OCI-LY1 (cell line): ENCODE data around the gene FGD4.

ENCODE experiments used
- H2AFZ ChIP-seq: fragments of 200-600 bp; sonication (generic), shearing (Covaris generic); 2 replicates; pipeline ENCODE4 v1.6.0; 2014; ENCODE audit warnings: antibody characterized with exemption, mild to moderate bottlenecking, low read length
- H3F3A ChIP-seq: fragments of 200-600 bp; sonication (generic), shearing (Covaris generic); 2 replicates; pipeline ENCODE4 v1.6.0; 2014; ENCODE audit warnings: mild to moderate bottlenecking, antibody characterized with exemption, low read length, moderate library complexity; ENCODE audit not compliant: insufficient read depth
- H3K27ac ChIP-seq: fragments of 200-600 bp; sonication (generic); 2 replicates; pipeline ENCODE4 v1.5.1; 2014; ENCODE audit warnings: low read length, mixed run types, mild to moderate bottlenecking, low read depth; ENCODE audit not compliant: poor library complexity, severe bottlenecking
- H3K27me3 ChIP-seq: fragments of 200-600 bp; sonication (generic); 2 replicates; pipeline ENCODE4 v1.6.0; 2014; ENCODE audit warnings: antibody characterized with exemption, mild to moderate bottlenecking, low read length, moderate library complexity; ENCODE audit not compliant: insufficient read depth
- H3K36me3 ChIP-seq: fragments of 200-600 bp; sonication (generic); 2 replicates; pipeline ENCODE4 v1.6.1; 2014; ENCODE audit warnings: mild to moderate bottlenecking, antibody characterized with exemption, low read length, moderate library complexity, mixed read lengths; ENCODE audit not compliant: insufficient read depth
- H3K4me1 ChIP-seq: fragments of 200-600 bp; sonication (generic); 2 replicates; pipeline ENCODE4 v1.5.1; 2014; ENCODE audit warnings: mild to moderate bottlenecking, low read length, moderate library complexity; ENCODE audit not compliant: insufficient read depth, severe bottlenecking
- H3K4me2 ChIP-seq: fragments of 200-600 bp; sonication (generic), shearing (Covaris generic); 2 replicates; pipeline ENCODE4 v1.6.1; 2014; ENCODE audit warnings: low read length
- H3K4me3 ChIP-seq: fragments of 200-600 bp; sonication (generic); 2 replicates; pipeline ENCODE4 v1.5.1; 2014; ENCODE audit warnings: low read length, low read depth, mild to moderate bottlenecking, mixed read lengths; ENCODE audit not compliant: poor library complexity, severe bottlenecking
- H3K79me2 ChIP-seq: fragments of 200-600 bp; shearing (Covaris generic); 2 replicates; pipeline ENCODE4 v1.6.1; 2016; ENCODE audit warnings: mixed run types, low read length, mixed read lengths; ENCODE audit not compliant: insufficient read depth
- H3K9ac ChIP-seq: fragments of 200-600 bp; sonication (generic), shearing (Covaris generic); 2 replicates; pipeline ENCODE4 v1.6.1; 2014; ENCODE audit warnings: mild to moderate bottlenecking, low read length, mixed read lengths
- H3K9me2 ChIP-seq: fragments of 200-600 bp; sonication (generic), shearing (Covaris generic); 2 replicates; pipeline ENCODE4 v1.6.1; 2014; ENCODE audit warnings: low read depth, mild to moderate bottlenecking, low read length, mixed read lengths
- H3K9me3 ChIP-seq: fragments of 200-600 bp; shearing (Covaris generic); 2 replicates; pipeline ENCODE4 v1.6.1; 2014; ENCODE audit warnings: low read length, mixed read lengths
- H4K20me1 ChIP-seq: fragments of 200-600 bp; sonication (generic), shearing (Covaris generic); 2 replicates; pipeline ENCODE4 v1.6.0; 2016; ENCODE audit warnings: mild to moderate bottlenecking, low read length; ENCODE audit not compliant: insufficient read depth
- EZH2 ChIP-seq: fragments of 200-600 bp; sonication (generic), shearing (Covaris generic); IDR thresholded peaks from 2 replicates; pipeline ENCODE4 v1.8.0; 2017; ENCODE audit warnings: borderline replicate concordance, mixed run types, mild to moderate bottlenecking, antibody characterized with exemption, low read length, moderate library complexity, mixed read lengths
- TF ChIP-seq, protein P1 (sequence below): fragments of 200-600 bp; sonication (generic), shearing (Covaris generic); IDR thresholded peaks from 2 replicates; pipeline ENCODE4 v1.5.1; 2017; ENCODE audit warnings: mild to moderate bottlenecking, antibody characterized with exemption, low read length, moderate library complexity, mixed read lengths

Gene FGD4

DNA sequence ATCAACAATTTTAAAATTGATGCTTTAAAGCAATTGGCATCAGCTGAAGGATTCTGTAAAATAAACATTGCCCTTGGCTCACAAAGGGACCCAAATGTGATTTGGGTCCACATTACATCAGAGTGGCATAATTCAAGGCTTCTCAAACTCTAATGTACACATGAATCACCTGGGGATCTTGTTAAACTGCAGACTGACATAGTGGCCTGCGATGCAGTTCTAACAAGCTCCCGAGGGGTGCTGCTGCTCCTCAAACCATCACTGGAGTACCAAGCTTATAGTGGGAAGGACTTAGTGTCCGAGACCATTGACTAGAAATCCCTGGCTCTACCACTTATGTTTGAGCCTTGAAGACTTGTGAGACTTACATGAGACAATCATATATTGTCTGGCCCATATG is 247.9 kb downstream of the FGD4 start:
- TF ChIP-seq EZH2: no peak
- TF ChIP-seq, protein P1, sequence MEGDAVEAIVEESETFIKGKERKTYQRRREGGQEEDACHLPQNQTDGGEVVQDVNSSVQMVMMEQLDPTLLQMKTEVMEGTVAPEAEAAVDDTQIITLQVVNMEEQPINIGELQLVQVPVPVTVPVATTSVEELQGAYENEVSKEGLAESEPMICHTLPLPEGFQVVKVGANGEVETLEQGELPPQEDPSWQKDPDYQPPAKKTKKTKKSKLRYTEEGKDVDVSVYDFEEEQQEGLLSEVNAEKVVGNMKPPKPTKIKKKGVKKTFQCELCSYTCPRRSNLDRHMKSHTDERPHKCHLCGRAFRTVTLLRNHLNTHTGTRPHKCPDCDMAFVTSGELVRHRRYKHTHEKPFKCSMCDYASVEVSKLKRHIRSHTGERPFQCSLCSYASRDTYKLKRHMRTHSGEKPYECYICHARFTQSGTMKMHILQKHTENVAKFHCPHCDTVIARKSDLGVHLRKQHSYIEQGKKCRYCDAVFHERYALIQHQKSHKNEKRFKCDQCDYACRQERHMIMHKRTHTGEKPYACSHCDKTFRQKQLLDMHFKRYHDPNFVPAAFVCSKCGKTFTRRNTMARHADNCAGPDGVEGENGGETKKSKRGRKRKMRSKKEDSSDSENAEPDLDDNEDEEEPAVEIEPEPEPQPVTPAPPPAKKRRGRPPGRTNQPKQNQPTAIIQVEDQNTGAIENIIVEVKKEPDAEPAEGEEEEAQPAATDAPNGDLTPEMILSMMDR: no peak
- Histone ChIP-seq H3F3A (no peaks in the 10 kb centered on the region), H3K79me2 (no peaks in the 10 kb centered on the region), H4K20me1 (no peaks in the 10 kb centered on the region), H3K9me3 (no peaks in the 10 kb centered on the region), H3K27me3 (no peaks in the 10 kb centered on the region), H3K36me3 (0 out of 2 replicates have a peak, but pooled peaks cover 5% of the 10 kb centered on the region), H3K4me3 (no peak overlapping the region), H3K9me2 (no peaks in the 10 kb centered on the region), H3K4me2 (no peak overlapping the region), H3K9ac (no peak overlapping the region), H3K27ac (no peak overlapping the region), H2AFZ (no peak overlapping the region), H3K4me1 (no peaks in the 10 kb centered on the region)

DNA sequence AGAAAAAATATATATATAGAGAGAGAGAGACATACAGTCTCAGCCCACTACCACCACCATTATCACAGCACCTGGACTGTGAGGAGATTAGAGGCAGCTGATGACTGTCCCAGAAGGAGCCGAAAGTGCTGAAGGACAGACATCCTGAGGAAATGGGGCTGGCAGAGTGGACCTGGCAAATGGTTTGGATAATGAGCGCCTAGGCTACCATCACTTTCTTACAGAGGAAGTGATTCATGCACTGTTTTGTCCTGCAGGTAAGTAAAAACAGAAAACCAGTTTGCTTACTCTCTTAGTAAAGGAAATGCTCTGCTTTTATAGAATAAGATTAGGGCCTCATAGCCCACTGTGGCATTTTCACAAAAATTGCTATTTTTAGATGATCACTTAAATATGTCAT is 251.2 kb downstream of the FGD4 start:
- H3K4me2 ChIP-seq: no peak overlapping the region
- no peak overlapping the region for H3K9ac ChIP-seq
- H3K9me3 ChIP-seq: no peaks in the 10 kb centered on the region

DNA sequence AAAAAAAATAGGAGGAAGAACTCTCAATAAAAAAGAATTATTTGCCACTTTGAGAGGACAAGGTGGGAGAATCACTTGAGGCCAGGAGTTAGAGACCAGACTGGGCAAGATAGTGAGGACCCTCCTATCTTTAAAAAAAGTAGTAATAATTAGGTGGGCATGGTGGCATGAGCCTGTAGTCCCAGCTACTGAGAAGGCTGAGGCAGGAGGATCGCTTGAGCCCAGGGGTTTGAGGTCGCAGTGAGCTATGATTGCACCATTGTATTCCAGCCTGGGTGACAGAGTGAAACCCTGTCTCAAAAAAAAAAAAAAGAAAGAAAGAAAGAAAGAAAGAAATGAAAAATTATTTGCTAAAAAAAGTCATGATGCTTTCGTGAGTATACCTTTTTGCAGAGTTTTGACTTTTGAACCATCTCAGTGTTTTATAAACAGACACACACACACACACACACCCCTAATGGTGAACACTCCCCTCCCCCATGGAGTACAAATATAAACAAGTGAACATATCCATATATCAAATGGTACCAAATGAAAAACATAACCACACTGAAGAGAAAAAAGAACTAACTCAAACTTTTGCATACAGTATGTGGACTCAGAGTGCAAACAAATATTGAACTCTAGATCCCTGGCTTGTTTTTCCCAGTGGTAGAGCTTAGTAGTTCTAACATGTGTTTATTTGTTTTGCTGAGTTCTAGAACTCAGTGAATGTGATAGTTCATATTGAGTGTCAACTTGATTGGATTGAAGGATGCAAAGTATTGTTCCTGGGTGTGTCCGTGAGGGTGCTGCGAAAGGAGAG is 252.0 kb downstream of the FGD4 start:
- no peak overlapping the region for H3K9ac ChIP-seq
- no peaks in the 10 kb centered on the region for H4K20me1 ChIP-seq
- no peaks in the 10 kb centered on the region for H3K9me2 ChIP-seq
- H2AFZ ChIP-seq: no peak overlapping the region
- H3K4me3 ChIP-seq: no peak overlapping the region
- no peaks in the 10 kb centered on the region for H3K36me3 ChIP-seq
- H3K27ac ChIP-seq: no peak overlapping the region
- no peak overlapping the region for H3K4me2 ChIP-seq
- no peaks in the 10 kb centered on the region for H3K27me3 ChIP-seq
- H3F3A ChIP-seq: no peaks in the 10 kb centered on the region
- H3K9me3 ChIP-seq: no peaks in the 10 kb centered on the region
- H3K4me1 ChIP-seq: no peaks in the 10 kb centered on the region
- H3K79me2 ChIP-seq: no peaks in the 10 kb centered on the region
- TF ChIP-seq, protein P1: no peak
- no peak for TF ChIP-seq EZH2

More for the DNA sequence above, 251.2 kb downstream of the FGD4 start:
- no peaks in the 10 kb centered on the region for H3K4me1 ChIP-seq
- H3K79me2 ChIP-seq: no peaks in the 10 kb centered on the region
- no peaks in the 10 kb centered on the region for H3F3A ChIP-seq
- H3K36me3 ChIP-seq: no peaks in the 10 kb centered on the region
- H3K9me2 ChIP-seq: no peaks in the 10 kb centered on the region
- TF ChIP-seq, protein P1: no peak
- TF ChIP-seq EZH2: no peak
- H4K20me1 ChIP-seq: no peaks in the 10 kb centered on the region
- no peak overlapping the region for H3K27ac ChIP-seq
- H3K4me3 ChIP-seq: no peak overlapping the region
- no peaks in the 10 kb centered on the region for H3K27me3 ChIP-seq
- no peak overlapping the region for H2AFZ ChIP-seq
